Bronchial epithelial cell (primary cell): Measurements from ENCODE around the gene VANGL2. TPM values are rescaled to one million over a fixed set of nuclear protein-coding genes. Genes with fewer than 3 reads are reported as not detected.

Source experiments
- DNase-seq: peaks from one replicate; pipeline ENCODE4 v3.0.0-alpha.2; 2010; ENCODE audit warnings: low read depth
- FAIRE-seq: peaks from 2 replicates; lab custom pipeline; 2011; peaks lifted over from hg19 to GRCh38; lab: Jason Lieb, UNC
- H3K27me3 ChIP-seq: 2 replicates; pipeline ENCODE4 v1.5.1; 2011; ENCODE audit warnings: low read length; ENCODE audit not compliant: control insufficient read depth, insufficient read depth
- H3K36me3 ChIP-seq: 2 replicates; pipeline ENCODE4 v1.5.1; 2011; ENCODE audit warnings: low read length; ENCODE audit not compliant: control insufficient read depth, insufficient read depth
- H3K4me3 ChIP-seq: 2 replicates; pipeline ENCODE4 v1.5.1; 2011; ENCODE audit warnings: mild to moderate bottlenecking, low read depth, low read length, control low read depth
- CTCF ChIP-seq: IDR thresholded peaks from 2 replicates; pipeline ENCODE4 v1.5.1; 2011; ENCODE audit warnings: mild to moderate bottlenecking, moderate library complexity, low read length, control low read depth, inconsistent platforms; ENCODE audit not compliant: insufficient read depth, severe bottlenecking
- total RNA-seq: library from RNA; depleted of rRNA; stranded (reverse); fragments of >200 nt; gene quantifications from 2 replicates; pipeline ENCODE4 v1.2.1, GENCODE V29; 2014

Gene VANGL2
- total RNA-seq, 1 donor from 2014 or later: 1.6 TPM

- H3K4me3 ChIP-seq: no peak overlapping the region
- DNase-seq: no peak
- peaks cover 14% of the 10 kb centered on the region for H3K36me3 ChIP-seq
- no peaks in the 10 kb centered on the region for H3K27me3 ChIP-seq
- FAIRE-seq: no peak
- no peak for TF ChIP-seq CTCF
Measured at GRCh38 chr1:160419838-160420169, 19.4 kb downstream of the VANGL2 start.

DNA sequence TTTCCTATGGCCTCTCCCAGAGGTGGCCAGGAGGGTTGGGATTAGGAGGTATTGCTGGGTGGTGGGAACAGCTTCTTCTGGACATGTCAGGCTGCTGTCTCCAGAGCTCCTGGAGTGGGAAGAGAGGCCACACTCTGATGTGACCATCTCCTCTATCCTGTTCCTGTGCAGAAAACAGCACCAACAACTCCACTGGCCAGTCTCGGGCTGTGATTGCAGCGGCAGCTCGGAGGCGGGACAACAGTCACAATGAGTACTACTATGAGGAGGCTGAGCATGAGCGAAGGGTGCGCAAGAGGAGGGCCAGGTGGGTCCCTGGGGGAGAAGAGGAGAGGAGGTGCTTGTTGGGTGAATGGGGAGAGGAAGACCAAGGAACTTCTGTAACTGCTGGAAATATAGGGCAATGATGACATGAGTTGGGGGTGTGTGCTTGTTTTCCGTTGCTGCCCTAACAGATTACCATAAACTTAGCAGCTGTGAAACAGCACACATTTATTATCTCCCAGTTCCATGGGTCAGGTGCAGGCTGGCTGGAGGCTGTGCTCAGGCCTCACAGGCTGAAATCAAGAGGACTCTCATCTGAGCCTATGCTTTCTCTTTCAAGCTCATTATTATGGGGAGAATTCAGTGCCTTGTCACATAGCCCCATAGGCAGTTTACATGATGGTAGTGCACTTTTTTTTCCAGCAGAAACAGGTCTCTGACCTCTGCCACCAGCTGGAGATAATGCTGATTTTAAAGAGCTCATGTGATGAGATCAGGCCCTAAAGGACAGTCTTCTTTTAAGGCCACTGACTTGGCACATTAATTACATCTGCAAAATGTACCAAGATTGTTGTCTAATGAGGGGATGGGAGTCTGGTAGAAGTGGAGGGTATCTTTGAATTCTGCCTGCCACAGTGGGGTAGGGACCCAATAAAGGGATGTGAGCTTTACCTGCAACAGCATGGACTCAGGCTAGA, 20.8 kb downstream of the VANGL2 start:
- TF ChIP-seq CTCF: no peak
- H3K4me3 ChIP-seq: no peak overlapping the region
- no peak for DNase-seq
- H3K27me3 ChIP-seq: no peaks in the 10 kb centered on the region
- peaks cover 16% of the 10 kb centered on the region for H3K36me3 ChIP-seq
- FAIRE-seq: no peak

DNA sequence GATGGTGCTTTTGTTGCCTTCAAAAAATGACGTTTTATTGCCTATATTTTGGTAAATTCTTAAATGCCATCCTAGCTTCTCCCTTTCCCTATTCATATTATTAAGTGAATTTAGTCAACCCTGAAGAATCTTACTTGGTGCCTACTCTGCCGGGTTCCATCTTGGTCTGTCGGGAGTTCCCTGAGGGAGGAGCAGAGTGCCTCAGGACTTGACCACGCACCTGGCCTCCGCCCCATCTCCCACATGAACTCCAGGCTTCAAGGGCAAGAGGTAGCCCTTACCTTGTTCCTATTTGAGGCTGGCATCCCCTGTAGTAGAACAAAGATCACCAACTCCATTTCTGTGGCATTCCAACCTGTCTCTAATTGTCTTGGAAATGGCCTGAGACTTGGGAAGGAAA, 21.5 kb downstream of the VANGL2 start:
- no peaks in the 10 kb centered on the region for H3K27me3 ChIP-seq
- H3K36me3 ChIP-seq: peaks cover 16% of the 10 kb centered on the region
- FAIRE-seq (no peak), DNase-seq (no peak)
- no peak for TF ChIP-seq CTCF
- H3K4me3 ChIP-seq: no peak overlapping the region

DNA sequence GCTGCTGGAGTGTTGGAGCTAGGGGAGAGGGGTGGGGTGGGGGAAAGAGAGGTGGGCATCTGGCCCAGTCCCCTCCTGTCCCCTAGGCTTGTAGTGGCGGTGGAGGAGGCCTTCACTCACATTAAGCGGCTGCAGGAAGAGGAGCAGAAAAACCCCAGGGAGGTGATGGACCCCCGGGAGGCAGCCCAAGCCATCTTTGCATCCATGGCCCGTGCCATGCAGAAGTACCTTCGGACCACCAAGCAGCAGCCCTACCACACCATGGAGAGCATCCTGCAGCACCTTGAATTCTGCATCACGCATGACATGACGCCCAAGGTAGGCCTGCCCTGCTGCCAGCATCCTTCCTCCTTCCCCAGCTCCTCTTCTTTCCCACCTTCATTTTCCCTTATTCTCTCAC, 23.6 kb downstream of the VANGL2 start:
- FAIRE-seq (no peak), DNase-seq (no peak)
- no peaks in the 10 kb centered on the region for H3K27me3 ChIP-seq
- no peak for TF ChIP-seq CTCF
- no peak overlapping the region for H3K4me3 ChIP-seq
- H3K36me3 ChIP-seq: peaks cover 15% of the 10 kb centered on the region

GRCh38 chr1:160425847-160426246, 25.5 kb downstream of the VANGL2 start:
- Histone ChIP-seq H3K4me3 (no peak overlapping the region), H3K36me3 (peaks cover 12% of the 10 kb centered on the region), H3K27me3 (no peaks in the 10 kb centered on the region)
- DNase-seq (no peak), FAIRE-seq (no peak)
- TF ChIP-seq CTCF: no peak

- no peak for FAIRE-seq
- Histone ChIP-seq H3K36me3 (peaks cover 8% of the 10 kb centered on the region), H3K27me3 (no peaks in the 10 kb centered on the region)
Measured at GRCh38 chr1:160427625-160428024, 27.3 kb downstream of the VANGL2 start.

More at GRCh38 chr1:160427625-160428024, 27.3 kb downstream of the VANGL2 start:
- no peak for TF ChIP-seq CTCF
- DNase-seq: no peak
- H3K4me3 ChIP-seq: no peak overlapping the region
